Measurements from ENCODE around the gene EI24.

DNA sequence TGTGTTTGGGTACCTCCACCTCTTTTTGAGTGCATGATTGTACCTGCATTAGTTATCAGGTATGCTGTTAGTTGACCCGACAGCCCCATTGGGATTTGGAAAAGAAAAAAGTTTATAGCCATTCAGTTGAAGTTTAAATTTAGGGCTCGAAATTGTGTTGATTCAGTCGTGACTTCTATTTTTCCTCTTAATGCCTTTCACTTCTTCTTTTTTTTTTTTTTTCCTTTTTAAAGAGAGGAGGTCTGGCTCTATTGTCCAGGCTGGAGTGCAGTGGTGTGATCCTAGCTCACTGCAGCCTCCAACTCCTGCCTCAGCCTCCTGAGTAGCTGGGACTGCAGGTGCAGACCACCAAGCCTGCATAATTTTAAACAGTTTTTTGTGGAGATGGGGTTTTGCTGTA, 25.7 kb downstream of the EI24 start:
- TF ChIP-seq, protein P1, sequence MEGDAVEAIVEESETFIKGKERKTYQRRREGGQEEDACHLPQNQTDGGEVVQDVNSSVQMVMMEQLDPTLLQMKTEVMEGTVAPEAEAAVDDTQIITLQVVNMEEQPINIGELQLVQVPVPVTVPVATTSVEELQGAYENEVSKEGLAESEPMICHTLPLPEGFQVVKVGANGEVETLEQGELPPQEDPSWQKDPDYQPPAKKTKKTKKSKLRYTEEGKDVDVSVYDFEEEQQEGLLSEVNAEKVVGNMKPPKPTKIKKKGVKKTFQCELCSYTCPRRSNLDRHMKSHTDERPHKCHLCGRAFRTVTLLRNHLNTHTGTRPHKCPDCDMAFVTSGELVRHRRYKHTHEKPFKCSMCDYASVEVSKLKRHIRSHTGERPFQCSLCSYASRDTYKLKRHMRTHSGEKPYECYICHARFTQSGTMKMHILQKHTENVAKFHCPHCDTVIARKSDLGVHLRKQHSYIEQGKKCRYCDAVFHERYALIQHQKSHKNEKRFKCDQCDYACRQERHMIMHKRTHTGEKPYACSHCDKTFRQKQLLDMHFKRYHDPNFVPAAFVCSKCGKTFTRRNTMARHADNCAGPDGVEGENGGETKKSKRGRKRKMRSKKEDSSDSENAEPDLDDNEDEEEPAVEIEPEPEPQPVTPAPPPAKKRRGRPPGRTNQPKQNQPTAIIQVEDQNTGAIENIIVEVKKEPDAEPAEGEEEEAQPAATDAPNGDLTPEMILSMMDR (IDR thresholded peaks at IDR 0.05; ENCODE audit: insufficient read depth, low read length, poor library complexity, severe bottlenecking): no peak
- TF ChIP-seq EZH2phosphoT487 (conservative IDR thresholded peaks at IDR 0.05; ENCODE audit: low read length): no peak
